A549 (cell line): Measurements from ENCODE around the gene ICAM2. TPM values are rescaled to one million over a fixed set of nuclear protein-coding genes. Genes with fewer than 3 reads are reported as not detected.

Source experiments
- ATAC-seq, 2 experiments: fragments of 200-7000 bp in 1 of 2; fragments of >200 bp in 1 of 2; cut with Nextera tagmentation in 1 of 2; cut with Tn5 transposase in 1 of 2; 3 replicates each; pipeline versions ENCODE4 v1.8.0 to v1.9.1; 2018 to 2020; ENCODE audit warnings: mild to moderate bottlenecking in 1 of 2, moderate library complexity in 1 of 2
- CTCF ChIA-PET: fragments of 300-600 bp; sonication (Branson Sonifier 250); formaldehyde crosslinking; extraction: SDS; loops from one replicate; lab custom pipeline; 2021; ENCODE audit warnings: antibody characterized with exemption, inconsistent platforms; lab: Yijun Ruan, JAX
- POLR2A ChIA-PET: fragments of 350-600 bp; formaldehyde crosslinking; extraction: SDS; loops from one replicate; lab custom pipeline; 2021; ENCODE audit warnings: antibody characterized with exemption, inconsistent platforms; lab: Yijun Ruan, JAX
- DNase-seq, 2 experiments: peaks; one replicate each; pipeline versions ENCODE4 v3.0.0 to v3.0.0-alpha.2; 2011 to 2016; ENCODE audit warnings: low read depth in 1 of 2, low spot score in 1 of 2
- FAIRE-seq: peaks from 2 replicates; lab custom pipeline; 2011; peaks lifted over from hg19 to GRCh38; lab: Jason Lieb, UNC
- H3K27ac ChIP-seq, 2 experiments: fragments of >200 bp; sonication (Bioruptor Twin); formaldehyde crosslinking; 3 replicates each; pipeline ENCODE4 v1.5.1; 2016 to 2017
- H3K4me1 ChIP-seq: fragments of >200 bp; sonication (Bioruptor Twin); formaldehyde crosslinking; 3 replicates; pipeline ENCODE4 v1.6.1; 2016
- H3K4me2 ChIP-seq: fragments of >200 bp; sonication (Bioruptor Twin); formaldehyde crosslinking; 3 replicates; pipeline ENCODE4 v1.6.1; 2016
- H3K4me3 ChIP-seq: fragments of >200 bp; sonication (Bioruptor Twin); formaldehyde crosslinking; 3 replicates; pipeline ENCODE4 v1.5.1; 2016
- H3K9me3 ChIP-seq: fragments of >200 bp; sonication (Bioruptor Twin); formaldehyde crosslinking; 3 replicates; pipeline ENCODE4 v1.6.1; 2016
- CBX2 ChIP-seq: fragments of 200-600 bp; sonication (generic); IDR thresholded peaks from 2 replicates; pipeline ENCODE4 v1.6.1; 2016; ENCODE audit warnings: low read depth, mild to moderate bottlenecking, borderline replicate concordance
- EHMT2 ChIP-seq: fragments of 200-600 bp; sonication (generic); IDR thresholded peaks from 2 replicates; pipeline ENCODE4 v1.6.1; 2016; ENCODE audit warnings: antibody characterized with exemption, low read depth, mild to moderate bottlenecking, moderate library complexity
- FOSL2 ChIP-seq, 2 experiments: fragments of 450-650 bp in 1 of 2; fragments of >200 bp in 1 of 2; sonication (Bioruptor Twin) in 1 of 2; formaldehyde crosslinking; IDR thresholded peaks; 2 replicates each; pipeline versions ENCODE4 v1.5.0 to v1.6.1; 2016 to 2020; ENCODE audit warnings: mild to moderate bottlenecking in 1 of 2, moderate library complexity in 1 of 2
- FOXS1 ChIP-seq: fragments of 250-450 bp; sonication (Bioruptor Pico); IDR thresholded peaks from 2 replicates; pipeline ENCODE4 v1.5.0; 2020; ENCODE audit warnings: mild to moderate bottlenecking, moderate library complexity
- JUN ChIP-seq, 2 experiments: fragments of >200 bp; sonication (Bioruptor Twin); formaldehyde crosslinking; IDR thresholded peaks; 2 replicates in 1 of 2; 3 replicates in 1 of 2; pipeline ENCODE4 v1.6.1; 2016 to 2017
- KDM1A ChIP-seq: fragments of 200-600 bp; sonication (generic); IDR thresholded peaks from 2 replicates; pipeline ENCODE4 v1.6.1; 2016; ENCODE audit warnings: low read depth, mild to moderate bottlenecking
- NFE2L2 ChIP-seq: fragments of 150-350 bp; conservative IDR thresholded peaks from 2 replicates; pipeline ENCODE4 v1.6.1; 2014; ENCODE audit warnings: low read length
- NPAS2 ChIP-seq: fragments of 250-450 bp; sonication (Bioruptor Pico); IDR thresholded peaks from 2 replicates; pipeline ENCODE4 v1.8.0; 2022; ENCODE audit warnings: mild to moderate bottlenecking, moderate library complexity, borderline replicate concordance
- NR3C1 ChIP-seq: fragments of >200 bp; sonication (Bioruptor Twin); formaldehyde crosslinking; IDR thresholded peaks from 3 replicates; pipeline ENCODE4 v1.6.1; 2017
- SMC3 ChIP-seq: fragments of >200 bp; sonication (Bioruptor Twin); formaldehyde crosslinking; IDR thresholded peaks from 3 replicates; pipeline ENCODE4 v1.6.1; 2018; ENCODE audit warnings: inconsistent platforms
- ZNF302 ChIP-seq: fragments of 250-450 bp; sonication (Bioruptor Pico); IDR thresholded peaks from 2 replicates; pipeline ENCODE4 v1.9.0; 2021; ENCODE audit warnings: inconsistent platforms, mild to moderate bottlenecking, moderate library complexity
- WGBS: methylation state at CpG from one replicate; pipeline ENCODE4 v1.1.6; 2017; ENCODE audit errors: missing lambda C conversion rate; 5-methylcytosine and 5-hydroxymethylcytosine counted together
- polyA plus RNA-seq, 4 experiments: library from polyadenylated mRNA; depleted of rRNA in 3 of 4; stranded (reverse); fragments of >200 nt; fragmentation: RNase III in 1 of 4; extraction: RNeasy Plus Mini Kit Qiagen cat#74134 plus additional on column Dnase treatment in 1 of 4; gene quantifications; 2 replicates in 3 of 4; 3 replicates in 1 of 4; pipeline ENCODE4 v1.2.3, GENCODE V29; 2011 to 2017
- TF ChIP-seq, protein P1 (sequence below): fragments of >200 bp; sonication (Bioruptor Twin); formaldehyde crosslinking; IDR thresholded peaks from 3 replicates; pipeline ENCODE4 v1.5.1; 2016
- TF ChIP-seq, protein P2 (sequence below): fragments of 200-600 bp; sonication (generic); IDR thresholded peaks from 2 replicates; pipeline ENCODE4 v1.6.1; 2016; ENCODE audit warnings: antibody characterized with exemption, mild to moderate bottlenecking, moderate library complexity
- TF ChIP-seq, protein P3 (sequence below): fragments of 250-450 bp; sonication (Bioruptor Pico); IDR thresholded peaks from 2 replicates; pipeline ENCODE4 v1.5.0; 2021; ENCODE audit warnings: mild to moderate bottlenecking, moderate library complexity, borderline replicate concordance

The ICAM2 gene
- polyA plus RNA-seq, 2 of the 4 experiments (the other 2 are of a cell fraction), result not detected

DNA sequence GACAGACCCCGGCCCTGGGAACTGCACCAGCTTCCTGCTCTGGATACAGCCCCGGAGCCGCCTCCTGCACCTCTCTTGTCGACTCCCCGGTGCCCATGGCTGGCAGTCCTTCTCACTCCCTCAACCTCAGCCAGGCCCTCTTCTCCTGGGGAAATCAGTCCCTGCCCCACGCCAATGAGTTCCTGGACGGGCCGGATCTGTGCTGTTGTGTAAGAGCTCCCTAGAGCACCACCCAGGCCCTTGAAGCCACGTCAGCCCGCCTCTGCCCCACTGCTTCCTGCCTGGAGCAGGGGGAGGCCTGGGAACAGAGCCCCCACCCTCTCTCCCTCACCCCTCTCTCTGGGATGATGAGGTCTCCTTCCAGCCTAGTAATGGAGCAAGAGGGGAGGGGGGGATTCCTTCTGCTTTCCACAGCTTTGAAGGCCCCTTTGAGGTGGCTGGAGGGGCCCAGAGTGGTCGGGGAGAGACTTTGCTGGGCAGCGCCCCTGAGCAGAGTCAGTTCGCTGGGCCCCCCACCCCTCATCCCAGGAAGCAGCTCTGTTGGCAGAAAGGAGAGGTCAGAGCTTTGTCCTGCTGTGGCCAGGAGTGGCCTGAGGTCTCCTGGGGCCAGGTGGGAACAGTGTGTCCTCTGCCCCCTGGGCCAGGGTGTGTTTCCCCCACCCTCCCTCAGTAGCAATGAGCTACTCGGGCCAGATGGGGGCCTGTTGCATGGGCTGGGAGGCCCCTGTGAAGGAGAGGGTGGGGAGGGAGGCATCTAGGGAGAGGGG, 18.5 kb downstream of the ICAM2 start (continued):
- TF ChIP-seq NFE2L2, result no peak

DNA sequence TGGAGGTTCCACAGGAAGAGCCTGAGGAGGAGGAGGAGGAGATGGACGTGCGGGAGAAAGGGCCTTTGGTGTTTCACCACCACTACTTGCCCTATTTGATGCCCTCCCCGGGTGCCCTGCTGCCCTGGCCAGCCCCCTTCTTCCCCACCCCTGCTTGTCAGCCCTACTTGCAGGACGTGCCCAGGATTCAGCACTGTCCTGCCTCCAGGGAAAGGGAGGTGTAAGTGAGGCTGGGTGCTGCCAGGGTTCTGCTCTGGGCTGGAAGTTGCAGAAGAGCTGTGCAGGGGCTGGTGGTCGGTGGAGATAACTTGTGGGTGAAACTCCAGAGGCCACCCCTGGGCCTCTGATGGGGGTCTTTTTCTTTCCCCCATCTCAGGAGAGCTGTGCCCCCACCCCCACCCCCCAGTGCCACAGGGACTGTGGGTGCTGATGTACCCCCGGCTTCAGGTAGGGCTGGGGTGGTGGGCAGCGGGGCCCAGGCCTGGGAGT, 19.3 kb downstream of the ICAM2 start:
- DNase-seq (no peak), FAIRE-seq (no peak), ATAC-seq (no peak)
- Histone ChIP-seq H3K4me3 (no peak overlapping the region), H3K9me3 (no peaks in the 10 kb centered on the region), H3K4me2 (no peak overlapping the region), H3K27ac (no peak overlapping the region), H3K4me1 (peaks cover 22% of the 10 kb centered on the region)
- TF ChIP-seq, protein P1, sequence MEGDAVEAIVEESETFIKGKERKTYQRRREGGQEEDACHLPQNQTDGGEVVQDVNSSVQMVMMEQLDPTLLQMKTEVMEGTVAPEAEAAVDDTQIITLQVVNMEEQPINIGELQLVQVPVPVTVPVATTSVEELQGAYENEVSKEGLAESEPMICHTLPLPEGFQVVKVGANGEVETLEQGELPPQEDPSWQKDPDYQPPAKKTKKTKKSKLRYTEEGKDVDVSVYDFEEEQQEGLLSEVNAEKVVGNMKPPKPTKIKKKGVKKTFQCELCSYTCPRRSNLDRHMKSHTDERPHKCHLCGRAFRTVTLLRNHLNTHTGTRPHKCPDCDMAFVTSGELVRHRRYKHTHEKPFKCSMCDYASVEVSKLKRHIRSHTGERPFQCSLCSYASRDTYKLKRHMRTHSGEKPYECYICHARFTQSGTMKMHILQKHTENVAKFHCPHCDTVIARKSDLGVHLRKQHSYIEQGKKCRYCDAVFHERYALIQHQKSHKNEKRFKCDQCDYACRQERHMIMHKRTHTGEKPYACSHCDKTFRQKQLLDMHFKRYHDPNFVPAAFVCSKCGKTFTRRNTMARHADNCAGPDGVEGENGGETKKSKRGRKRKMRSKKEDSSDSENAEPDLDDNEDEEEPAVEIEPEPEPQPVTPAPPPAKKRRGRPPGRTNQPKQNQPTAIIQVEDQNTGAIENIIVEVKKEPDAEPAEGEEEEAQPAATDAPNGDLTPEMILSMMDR, result no peak
- TF ChIP-seq SMC3 (no peak), NR3C1 (no peak), ZNF302 (CRISPR knock-in tag) (no peak), EHMT2 (no peak), FOXS1 (no peak), JUN (IDR thresholded peaks at IDR 0.05) (no peak), CBX2 (no peak), NPAS2 (CRISPR knock-in tag) (no peak)
- TF ChIP-seq, protein P2, sequence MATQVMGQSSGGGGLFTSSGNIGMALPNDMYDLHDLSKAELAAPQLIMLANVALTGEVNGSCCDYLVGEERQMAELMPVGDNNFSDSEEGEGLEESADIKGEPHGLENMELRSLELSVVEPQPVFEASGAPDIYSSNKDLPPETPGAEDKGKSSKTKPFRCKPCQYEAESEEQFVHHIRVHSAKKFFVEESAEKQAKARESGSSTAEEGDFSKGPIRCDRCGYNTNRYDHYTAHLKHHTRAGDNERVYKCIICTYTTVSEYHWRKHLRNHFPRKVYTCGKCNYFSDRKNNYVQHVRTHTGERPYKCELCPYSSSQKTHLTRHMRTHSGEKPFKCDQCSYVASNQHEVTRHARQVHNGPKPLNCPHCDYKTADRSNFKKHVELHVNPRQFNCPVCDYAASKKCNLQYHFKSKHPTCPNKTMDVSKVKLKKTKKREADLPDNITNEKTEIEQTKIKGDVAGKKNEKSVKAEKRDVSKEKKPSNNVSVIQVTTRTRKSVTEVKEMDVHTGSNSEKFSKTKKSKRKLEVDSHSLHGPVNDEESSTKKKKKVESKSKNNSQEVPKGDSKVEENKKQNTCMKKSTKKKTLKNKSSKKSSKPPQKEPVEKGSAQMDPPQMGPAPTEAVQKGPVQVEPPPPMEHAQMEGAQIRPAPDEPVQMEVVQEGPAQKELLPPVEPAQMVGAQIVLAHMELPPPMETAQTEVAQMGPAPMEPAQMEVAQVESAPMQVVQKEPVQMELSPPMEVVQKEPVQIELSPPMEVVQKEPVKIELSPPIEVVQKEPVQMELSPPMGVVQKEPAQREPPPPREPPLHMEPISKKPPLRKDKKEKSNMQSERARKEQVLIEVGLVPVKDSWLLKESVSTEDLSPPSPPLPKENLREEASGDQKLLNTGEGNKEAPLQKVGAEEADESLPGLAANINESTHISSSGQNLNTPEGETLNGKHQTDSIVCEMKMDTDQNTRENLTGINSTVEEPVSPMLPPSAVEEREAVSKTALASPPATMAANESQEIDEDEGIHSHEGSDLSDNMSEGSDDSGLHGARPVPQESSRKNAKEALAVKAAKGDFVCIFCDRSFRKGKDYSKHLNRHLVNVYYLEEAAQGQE, result no peak
- TF ChIP-seq, protein P3, sequence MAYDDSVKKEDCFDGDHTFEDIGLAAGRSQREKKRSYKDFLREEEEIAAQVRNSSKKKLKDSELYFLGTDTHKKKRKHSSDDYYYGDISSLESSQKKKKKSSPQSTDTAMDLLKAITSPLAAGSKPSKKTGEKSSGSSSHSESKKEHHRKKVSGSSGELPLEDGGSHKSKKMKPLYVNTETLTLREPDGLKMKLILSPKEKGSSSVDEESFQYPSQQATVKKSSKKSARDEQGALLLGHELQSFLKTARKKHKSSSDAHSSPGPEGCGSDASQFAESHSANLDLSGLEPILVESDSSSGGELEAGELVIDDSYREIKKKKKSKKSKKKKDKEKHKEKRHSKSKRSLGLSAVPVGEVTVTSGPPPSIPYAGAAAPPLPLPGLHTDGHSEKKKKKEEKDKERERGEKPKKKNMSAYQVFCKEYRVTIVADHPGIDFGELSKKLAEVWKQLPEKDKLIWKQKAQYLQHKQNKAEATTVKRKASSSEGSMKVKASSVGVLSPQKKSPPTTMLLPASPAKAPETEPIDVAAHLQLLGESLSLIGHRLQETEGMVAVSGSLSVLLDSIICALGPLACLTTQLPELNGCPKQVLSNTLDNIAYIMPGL (CRISPR knock-in tag), result no peak
- 63% methylated on average over 7 of the region's 7 CpGs for WGBS
- POLR2A ChIA-PET, result no interaction called here
- CTCF ChIA-PET, result interaction anchor here (1.0 to 4.4 kb wide), 7 partner anchors 15 to 522 kb away, joined by 3 to 24 read pairs (median 6); partner anchors contain the start of gene GH1

DNA sequence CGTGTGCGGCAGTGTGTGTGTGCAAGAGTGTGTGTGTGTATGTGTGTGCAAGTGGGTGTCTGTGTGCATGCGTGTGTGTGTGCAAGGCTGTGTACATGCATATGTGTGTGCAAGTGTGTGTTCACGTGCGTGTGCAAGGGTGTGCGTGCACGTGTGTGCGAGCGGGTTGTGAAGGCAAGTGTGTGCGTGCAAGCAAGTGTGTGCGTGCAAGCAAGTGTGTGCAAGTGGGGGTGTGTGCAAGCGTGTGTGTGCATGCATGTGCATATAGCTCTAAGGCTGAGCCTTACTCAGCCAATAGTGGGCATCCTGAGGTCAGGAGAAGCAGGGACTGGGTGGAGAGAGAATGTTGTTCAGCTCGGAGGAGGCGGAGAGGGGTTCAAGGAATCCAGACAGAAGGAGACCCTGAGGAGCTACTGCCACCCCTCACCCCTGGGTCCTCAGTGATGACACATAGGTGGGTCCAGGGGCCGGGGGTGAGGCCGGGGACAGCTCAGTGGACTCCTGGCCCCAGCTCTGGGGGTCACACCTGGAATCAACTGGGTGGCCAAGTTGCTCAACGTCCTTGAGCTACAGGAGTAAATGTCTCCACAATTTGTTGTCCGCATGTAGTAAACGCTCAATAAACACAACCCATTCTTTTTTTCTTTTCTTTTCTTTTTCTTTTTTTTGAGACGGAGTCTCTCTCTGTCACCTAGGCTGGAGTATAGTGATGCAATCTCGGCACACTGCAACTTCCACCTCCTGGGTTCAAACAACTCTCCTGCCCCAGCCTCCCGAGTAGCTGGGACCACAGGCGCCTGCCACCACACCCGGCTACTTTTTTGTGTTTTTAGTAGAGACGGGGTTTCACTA, 20.5 kb downstream of the ICAM2 start:
- CTCF ChIA-PET, result interaction anchor here (0.6 to 4.4 kb wide), 7 partner anchors 9 to 418 kb away, joined by 3 to 24 read pairs (median 5); no protein-coding TSS in a partner anchor
- 80% methylated on average over 25 of the region's 25 CpGs for WGBS
- Histone ChIP-seq H3K27ac (no peak overlapping the region), H3K4me1 (peaks cover 10% of the 10 kb centered on the region), H3K9me3 (no peaks in the 10 kb centered on the region), H3K4me3 (no peak overlapping the region), H3K4me2 (no peak overlapping the region)
- POLR2A ChIA-PET, result no interaction called here
- no peak for DNase-seq
- FAIRE-seq, result no peak
- no peak for ATAC-seq
- TF ChIP-seq FOSL2 (IDR thresholded peaks at IDR 0.05) (no peak), FOSL2 (CRISPR knock-in tag; IDR thresholded peaks at IDR 0.05) (no peak), KDM1A (0 out of 2 replicates have a peak, but pooled peaks have one; percentile 58)
